OCI-LY3 (cell line): ENCODE data around the gene DUSP7.

Experiments used
- EZH2phosphoT487 ChIP-seq: fragments of 200-600 bp; shearing (Covaris generic); IDR thresholded peaks from 2 replicates; pipeline ENCODE4 v1.6.1; 2018; ENCODE audit warnings: antibody characterized with exemption, mixed run types, low read depth
- TF ChIP-seq, protein P1 (sequence below): fragments of 200-600, 300-600 bp; sonication (generic); IDR thresholded peaks from 2 replicates; pipeline ENCODE4 v1.5.1; 2014; ENCODE audit warnings: antibody characterized with exemption, low read length, low read depth

DNA sequence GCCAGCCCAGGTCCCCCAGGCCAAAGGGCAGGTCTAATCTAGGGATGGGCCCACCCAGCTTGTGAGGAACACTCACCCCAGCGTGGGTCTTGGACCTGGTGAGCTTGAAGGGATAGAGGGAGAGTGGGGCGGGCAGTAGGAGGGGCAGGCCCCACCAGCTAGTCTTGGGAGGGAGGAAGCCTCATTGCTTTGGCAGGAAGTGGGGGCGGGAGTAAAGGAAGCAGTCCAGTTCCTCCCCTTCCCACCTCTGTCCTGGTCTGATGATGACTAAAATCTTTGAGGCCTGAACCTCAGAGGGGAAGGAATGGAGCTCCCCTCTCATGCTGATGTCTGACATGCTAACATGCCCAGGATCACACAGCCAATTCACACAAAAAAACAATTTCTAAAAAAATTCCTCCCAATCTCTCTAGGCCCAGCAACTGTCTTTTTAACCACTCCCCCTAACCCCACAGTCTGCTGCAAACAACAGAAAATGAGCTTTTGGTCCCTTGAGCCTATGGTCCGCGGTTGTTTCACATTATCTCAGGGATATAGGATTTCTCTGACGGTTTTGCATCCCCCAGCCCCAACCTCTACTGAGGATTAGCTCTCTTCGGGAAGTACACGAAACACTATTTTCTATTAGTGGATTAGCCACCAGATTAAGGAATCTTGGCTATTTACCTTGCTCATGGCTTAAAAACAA, 30.7 kb upstream of the DUSP7 start:
- TF ChIP-seq, protein P1, sequence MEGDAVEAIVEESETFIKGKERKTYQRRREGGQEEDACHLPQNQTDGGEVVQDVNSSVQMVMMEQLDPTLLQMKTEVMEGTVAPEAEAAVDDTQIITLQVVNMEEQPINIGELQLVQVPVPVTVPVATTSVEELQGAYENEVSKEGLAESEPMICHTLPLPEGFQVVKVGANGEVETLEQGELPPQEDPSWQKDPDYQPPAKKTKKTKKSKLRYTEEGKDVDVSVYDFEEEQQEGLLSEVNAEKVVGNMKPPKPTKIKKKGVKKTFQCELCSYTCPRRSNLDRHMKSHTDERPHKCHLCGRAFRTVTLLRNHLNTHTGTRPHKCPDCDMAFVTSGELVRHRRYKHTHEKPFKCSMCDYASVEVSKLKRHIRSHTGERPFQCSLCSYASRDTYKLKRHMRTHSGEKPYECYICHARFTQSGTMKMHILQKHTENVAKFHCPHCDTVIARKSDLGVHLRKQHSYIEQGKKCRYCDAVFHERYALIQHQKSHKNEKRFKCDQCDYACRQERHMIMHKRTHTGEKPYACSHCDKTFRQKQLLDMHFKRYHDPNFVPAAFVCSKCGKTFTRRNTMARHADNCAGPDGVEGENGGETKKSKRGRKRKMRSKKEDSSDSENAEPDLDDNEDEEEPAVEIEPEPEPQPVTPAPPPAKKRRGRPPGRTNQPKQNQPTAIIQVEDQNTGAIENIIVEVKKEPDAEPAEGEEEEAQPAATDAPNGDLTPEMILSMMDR = no peak
- TF ChIP-seq EZH2phosphoT487 = no peak
